HG02623 (cell line): Measurements from ENCODE around the gene AMOTL1.
"Not testable (repeated sequence)": the region's sequence is repeated elsewhere in the genome, so short reads cannot be mapped to it uniquely, and the experiment has no call there.

Experiments
- ATAC-seq: cut with Tn5 transposase; IDR thresholded peaks from one replicate; pipeline ENCODE4 v1.9.1; 2021; ENCODE audit warnings: moderate library complexity; ENCODE audit not compliant: unreplicated experiment

AMOTL1 gene

DNA sequence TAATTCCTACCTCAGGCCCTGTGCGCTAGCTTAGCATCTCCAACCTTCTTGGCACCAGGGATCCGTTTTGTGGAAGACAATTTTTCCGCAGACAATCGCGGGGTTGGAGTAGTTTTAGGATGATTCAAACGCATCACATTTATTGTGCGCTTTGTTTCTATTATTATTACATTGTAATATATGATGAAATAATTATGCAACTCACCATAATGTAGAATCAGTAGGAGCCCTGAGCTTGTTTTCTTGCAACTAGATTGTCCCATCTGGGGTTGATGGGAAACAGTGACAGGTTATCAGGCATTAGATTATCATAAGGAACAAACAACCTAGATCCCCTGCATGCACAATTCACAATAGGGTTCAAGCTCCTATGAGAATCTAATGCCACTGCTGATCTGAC is 52.3 kb downstream of the AMOTL1 start:
- ATAC-seq = no peak

DNA sequence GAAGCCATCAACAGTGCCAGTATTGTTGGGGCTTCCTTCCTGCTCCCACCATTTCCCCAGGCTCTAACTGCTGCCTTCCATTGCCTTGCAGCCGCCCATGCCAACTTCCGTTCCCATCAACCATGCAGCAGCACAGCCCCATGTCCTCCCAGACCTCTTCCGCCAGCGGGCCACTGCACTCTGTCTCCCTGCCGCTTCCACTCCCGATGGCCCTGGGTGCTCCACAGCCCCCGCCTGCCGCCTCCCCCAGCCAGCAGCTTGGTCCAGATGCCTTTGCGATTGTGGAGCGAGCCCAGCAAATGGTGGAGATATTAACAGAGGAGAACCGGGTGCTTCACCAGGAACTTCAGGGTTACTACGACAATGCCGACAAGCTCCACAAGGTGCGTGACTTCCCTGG is 53.3 kb downstream of the AMOTL1 start:
- no peak for ATAC-seq

DNA sequence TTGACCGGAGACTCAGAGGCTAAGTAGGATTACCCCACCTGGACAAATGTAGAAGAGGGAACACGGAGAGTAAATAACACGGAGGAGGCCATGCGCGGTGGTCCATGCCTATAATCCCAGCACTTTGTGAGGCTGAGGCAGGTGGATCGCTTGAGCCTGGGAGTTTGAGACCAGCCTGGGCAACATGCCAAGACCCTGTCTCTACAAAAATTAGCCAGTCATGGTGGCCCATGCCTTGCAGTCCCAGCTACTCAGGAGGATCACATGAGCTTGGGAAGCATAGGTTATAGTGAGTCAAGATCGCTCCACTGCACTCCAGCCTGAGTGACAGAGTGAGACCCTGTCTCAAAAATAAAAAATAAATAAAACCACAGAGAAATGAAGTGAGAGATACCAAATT is 53.9 kb downstream of the AMOTL1 start:
- ATAC-seq = no peak

DNA sequence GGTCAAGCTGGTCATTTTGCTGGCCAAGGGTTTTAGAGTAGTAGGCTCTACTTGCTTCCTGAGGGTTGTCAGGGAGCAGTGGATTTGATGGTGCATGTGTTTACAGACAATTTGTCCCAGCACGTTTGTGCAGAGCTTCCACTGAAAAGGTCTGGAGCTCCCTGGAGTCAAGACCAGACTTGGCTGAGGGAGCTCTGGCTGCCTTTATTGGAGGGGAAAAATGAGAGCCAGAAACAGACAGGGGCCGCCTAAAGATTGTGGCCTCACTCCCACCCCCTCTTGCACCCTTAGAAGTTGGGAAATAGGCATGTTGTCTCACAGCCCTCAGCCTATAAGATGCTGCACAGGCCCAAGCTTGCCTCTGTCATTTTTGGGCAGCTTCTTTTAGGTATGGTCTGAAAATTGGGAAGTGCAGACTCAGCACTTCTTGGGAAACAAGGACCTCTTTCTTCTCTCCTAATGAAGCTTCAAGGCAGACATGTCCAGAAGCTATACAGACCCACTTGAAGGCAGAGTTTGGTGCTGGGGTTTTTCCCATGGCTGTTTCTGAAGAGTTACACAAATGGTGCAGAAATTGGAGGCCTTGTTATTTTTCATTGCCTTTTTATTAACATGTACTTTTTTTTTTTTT is 55.1 kb downstream of the AMOTL1 start:
- no peak for ATAC-seq

DNA sequence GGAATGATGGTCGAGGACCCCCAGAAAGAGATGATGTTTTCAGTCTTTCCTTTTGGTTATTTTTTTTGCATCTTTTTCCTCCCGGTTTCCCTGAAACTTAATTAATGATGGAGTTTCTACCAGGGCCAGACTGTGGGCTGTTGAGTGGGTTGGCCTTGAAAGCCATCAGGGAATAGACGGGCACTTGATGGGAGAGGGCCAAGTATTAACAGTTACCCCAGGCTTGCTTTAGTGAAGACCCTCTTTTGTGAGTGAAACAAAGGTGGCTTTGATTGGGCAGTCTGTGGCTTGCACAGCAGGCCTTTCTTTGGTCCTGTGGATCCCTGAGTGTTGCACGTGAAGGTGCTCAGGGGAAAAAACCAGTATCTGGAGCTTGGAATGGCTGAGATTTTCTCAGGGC is 56.9 kb downstream of the AMOTL1 start:
- no peak for ATAC-seq

DNA sequence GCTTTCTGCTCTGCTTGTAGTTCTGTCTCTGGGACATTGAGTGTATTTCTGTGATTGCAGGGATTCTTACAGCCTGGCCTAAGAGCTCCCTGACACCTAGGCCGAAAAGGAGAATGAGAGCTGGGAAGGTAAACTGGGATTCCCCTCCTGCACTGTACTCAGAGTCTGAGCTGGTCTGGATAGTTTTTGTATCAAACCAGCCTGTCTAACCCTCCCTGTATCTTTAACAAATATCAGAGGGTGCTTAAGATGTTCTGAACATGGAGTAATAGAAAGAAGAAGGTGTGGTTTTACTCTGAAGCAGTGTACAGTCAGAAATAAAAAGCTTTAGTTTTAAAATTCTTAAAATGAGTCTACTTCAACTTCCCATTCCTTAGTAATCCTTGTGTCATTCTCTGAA is 57.3 kb downstream of the AMOTL1 start:
- ATAC-seq = no peak

DNA sequence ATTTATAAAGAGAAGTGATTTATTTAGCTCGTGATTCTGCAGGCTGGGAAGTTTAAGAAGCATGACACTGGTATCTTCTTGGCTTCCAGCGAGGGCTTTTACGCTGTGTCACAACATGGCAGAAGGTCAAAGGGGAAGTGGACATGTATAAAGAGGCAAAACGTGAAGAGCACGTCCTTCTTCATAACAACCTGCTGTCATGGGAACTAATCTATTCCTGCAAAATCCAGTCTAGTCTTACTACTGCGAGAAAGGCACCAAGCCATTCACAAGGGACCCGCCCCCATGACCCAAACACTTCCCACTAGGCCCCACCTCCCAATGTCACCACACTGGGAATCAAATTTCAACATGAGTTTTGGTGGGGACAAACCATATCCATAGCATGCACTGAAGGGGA is 58.3 kb downstream of the AMOTL1 start:
- ATAC-seq = no peak

DNA sequence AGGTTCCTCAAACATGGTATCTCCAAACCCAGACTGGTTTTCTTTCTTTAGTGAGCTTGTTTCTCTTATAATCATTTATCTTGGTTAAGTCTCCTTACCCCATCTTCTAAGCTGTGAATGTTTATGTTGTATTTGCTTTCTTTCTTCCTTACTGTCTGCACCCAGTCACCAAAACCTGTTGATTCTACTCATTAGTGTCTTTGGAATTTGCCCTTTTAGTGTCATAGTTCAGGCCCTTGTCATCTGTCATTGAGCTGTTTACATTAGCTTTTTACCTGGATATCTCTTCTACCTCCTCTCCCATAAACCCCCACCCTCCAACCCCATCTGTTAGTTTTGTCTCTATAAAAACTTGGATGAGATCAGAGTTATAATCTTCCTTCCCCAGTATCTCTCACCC is 59.9 kb downstream of the AMOTL1 start:
- ATAC-seq = no peak

DNA sequence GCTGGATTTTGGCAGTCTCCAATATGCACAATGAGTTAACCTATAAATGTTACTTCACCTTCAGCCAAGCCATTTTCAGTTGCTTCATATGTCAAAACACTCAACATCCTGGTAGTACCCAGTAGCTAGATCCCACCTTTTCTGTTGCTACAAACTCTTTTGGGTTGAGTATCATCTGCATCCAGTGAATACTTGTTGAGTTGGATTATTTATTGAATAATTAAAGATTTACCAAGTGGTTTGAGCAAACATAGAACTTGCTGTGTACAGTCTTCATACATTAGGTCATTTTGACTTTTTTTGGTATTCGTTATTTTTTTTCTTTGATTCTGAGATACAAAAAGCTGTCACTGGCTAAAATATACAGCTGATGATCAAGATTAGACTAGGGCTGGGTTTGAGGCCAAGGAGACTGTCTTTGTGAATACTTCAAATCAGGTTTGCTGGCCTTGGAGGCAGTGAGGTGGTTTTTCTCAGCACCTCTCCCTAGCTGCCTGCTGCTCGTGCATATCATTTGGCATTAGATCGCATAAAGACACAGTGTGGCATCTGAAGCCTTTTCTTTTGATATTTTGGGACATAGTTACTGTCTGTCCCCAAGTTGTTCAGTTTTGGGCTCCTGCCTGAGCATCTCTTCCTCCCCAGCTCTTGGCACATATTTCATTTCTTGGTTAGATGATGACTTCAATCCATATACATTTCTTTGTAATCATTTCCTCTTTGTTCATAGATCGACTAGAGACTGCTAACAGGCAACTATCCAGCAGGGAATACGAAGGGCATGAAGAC is 62.8 kb downstream of the AMOTL1 start:
- ATAC-seq = no peak

DNA sequence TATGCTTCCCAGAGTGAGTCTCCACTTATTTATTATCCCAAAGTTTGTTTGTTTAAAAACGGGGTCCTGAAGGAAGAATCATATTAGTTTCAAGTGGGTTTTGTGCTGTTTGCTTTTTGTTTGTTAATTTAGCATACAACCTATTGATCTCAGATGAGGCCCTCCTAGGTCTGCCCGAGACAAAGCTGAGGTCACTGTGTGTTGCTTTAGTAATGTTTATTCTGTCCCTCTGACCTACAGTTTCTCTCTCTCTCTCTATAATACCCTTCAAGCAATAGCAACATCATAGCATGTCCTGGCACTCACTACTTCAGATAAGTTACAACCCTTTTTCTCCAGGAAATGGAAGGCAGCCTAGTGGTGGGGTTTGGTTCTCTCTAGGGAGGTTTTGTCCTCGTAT is 63.4 kb downstream of the AMOTL1 start:
- ATAC-seq = no peak

DNA sequence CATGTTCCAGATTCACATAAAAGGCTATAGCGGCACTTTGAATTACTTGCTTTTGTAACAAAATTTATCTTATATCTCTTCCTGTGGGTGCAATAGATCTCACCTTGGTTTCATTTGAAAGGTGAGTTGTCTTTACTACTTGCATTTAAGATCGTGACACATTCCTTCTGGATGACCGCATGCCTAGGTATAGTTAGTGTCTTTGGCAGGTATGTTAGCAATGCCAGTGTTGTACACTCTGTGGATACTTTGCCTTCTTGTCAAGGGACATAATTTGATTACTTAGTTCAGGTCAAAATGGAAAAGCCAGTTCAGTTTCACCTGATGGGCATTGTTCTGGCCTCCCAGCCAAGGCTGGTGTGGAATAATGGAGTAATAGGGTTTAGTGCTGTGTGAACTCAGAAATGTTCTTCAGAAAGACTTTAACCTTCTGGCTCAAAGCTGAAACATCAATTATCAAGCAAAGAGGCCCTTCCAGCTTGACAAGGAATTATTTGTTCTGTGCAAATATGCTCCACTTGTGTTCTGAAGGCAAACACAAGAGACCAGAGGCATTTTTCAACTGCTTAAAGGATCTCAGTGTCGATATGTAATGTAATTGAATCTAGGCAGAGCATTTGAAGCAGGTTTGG is 64.6 kb downstream of the AMOTL1 start:
- ATAC-seq = no peak

DNA sequence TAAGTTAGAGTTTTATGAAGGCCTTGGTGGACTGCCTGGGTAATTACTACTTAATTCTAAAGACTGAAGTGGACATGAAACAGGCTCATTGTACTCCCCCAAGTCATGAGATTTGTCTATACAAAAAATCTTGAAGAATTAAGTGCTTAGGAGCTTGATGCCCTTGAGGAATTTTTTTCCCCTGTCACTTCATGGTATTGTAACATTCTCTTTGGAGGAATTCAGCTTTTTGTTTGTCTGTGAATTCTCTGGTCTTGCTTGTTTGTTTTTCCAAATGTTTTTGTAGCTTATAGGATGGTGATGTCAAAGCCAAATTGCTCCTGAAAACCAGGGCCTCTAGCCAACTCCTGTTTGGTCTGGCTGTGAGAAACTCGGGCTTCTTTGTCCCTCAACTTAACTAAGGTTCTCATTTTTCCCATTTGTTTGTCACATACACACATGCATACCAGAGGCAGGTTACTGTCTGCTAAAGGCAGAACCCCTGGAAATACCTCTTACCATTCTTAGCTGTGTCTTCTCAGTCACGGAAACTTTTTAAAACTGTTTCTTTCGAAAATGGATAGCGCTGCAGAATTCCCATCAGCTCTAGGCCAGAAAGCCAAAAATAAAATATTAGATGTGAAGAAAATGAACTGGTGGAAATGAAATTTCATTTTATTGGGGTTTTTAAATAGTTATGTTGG is 66.9 kb downstream of the AMOTL1 start:
- ATAC-seq = no peak

DNA sequence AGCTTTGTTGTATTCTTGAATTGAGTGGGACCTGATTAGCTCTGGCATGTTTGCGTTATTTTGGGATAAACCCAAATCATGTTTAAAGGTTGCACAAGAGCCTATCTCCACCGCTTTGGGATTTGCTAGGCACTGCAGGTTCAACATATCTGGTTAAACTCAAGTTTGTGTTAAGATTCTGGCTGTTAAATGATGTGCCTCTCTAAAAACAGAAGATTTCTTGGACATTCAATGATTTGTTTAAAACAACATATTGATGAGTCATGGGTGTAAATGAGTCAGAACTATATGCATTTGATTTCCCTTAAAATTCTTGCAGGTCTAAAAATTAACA is 67.4 kb downstream of the AMOTL1 start:
- ATAC-seq = no peak

DNA sequence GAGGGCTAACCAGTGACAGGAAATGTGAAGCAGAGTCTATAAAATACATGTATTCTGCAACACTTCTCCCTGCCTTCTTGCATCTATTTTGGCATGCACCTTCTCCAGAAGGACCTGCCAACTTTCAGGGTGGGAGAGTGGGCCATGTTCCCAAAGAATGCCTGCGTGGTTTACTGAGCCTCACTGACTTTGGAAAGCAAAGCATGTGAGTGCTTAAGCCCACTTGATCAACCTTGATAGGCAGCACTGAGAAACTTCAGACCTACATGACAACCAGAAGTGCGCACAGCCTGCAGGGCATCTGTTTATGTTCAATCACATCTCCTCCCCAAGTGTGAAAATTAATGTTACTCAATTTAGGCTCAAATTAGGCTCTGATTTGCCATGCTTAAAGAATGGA is 69.2 kb downstream of the AMOTL1 start:
- no peak for ATAC-seq

DNA sequence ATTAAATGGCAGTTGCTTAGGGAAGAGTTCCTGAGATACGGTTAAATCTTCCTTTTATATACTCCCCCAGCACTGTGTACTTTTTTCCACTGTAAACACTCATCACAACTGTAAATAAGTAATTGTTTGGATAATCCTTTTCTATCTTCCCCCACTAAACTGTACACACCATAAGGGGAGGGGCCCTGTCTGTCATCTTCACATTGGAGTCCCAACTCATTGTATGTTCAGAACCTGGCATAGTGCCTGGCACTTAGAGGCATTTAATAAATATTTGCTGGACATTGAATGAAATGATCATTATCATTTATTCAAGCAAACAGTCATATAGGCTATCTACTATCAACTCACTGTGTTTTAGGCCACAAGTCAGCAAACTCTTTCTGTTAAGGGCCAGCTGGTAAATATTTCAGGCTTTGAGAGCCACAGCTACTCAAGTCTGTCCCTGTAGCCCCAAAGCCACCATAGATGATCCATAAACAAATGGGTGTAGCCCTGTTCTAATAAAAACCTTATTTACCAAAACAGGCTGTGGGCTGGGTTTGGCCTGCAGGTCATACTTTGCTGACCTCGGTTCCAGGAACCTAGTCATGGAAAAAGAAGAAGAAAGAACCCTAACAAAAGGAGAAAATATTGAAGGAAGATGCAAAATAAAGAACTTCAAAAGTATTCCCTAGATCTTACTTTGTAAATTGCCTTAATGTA is 70.0 kb downstream of the AMOTL1 start:
- ATAC-seq = no peak

DNA sequence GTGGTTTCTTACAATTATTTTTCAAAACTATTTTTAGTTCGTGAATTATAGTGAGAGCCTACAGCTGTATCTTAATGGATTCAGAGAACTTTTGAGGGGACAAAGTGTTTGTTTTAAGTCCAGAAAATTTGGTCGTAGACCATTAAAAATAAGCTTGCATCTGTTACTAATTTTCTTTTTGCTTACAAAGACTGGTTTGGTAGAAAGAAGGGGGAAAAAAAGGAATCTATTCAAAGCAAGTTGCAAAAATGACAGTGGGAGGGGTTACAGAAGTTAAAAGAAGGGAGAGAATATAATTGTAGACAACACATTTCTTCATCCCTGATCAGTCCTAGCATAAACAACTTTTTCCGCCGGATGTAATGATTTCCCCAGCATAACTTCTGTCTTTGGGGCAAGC is 72.1 kb downstream of the AMOTL1 start:
- ATAC-seq = no peak

DNA sequence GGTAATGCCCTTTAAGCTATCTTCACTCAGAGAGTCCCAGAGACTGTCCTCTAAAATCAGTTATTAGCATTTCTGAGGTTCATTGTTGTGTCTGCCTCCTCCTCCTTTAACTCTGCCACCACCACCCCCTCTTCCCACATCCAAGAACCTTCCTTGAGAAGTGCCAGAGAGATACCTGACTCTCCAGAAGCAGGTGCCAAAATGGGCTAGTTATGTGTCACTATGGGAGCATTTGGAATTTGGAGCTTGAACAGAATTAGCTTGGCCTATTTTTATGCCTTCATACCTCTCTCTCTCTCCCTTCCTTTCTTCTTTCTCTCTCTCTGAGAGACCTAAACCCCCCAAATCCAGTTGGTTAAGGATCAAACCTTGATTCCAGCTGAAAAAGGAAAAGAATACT is 75.9 kb downstream of the AMOTL1 start:
- no peak for ATAC-seq

DNA sequence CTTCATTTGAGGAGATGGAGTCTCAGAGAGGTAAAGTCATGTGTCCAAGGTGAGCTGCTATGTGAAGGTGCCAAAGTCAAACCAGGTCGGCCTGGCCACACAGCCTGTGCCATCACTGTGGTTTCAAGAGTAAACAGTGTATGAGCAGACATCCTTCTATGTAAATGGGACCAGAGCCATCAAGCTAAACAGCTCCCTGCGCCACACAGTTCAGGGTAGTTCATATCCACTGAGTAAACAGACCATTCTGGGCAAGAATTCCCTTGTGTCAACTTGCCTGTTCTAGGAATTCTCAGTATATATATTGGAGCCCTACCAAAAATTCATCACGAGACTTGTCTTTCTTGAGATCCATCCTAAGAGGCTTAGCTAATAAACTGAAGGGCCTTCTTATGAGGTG is 77.5 kb downstream of the AMOTL1 start:
- no peak for ATAC-seq

DNA sequence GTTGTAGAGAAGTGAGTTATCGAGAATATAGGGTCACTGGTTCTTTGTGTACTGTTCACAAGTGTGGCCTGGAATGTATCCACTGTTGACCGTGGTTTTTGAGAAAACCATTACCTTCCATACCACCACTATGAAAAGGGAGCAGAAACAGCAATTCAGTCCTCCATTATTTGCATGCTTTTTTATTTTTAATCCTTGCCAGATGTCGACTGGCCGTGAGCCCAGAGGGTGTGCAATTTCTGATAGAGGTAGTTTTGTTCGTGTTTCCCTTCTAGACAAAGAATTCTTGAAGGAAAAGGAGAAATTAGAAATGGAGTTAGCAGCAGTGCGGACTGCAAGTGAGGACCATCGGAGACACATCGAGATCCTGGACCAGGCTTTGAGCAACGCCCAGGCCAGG is 81.7 kb downstream of the AMOTL1 start:
- no peak for ATAC-seq

DNA sequence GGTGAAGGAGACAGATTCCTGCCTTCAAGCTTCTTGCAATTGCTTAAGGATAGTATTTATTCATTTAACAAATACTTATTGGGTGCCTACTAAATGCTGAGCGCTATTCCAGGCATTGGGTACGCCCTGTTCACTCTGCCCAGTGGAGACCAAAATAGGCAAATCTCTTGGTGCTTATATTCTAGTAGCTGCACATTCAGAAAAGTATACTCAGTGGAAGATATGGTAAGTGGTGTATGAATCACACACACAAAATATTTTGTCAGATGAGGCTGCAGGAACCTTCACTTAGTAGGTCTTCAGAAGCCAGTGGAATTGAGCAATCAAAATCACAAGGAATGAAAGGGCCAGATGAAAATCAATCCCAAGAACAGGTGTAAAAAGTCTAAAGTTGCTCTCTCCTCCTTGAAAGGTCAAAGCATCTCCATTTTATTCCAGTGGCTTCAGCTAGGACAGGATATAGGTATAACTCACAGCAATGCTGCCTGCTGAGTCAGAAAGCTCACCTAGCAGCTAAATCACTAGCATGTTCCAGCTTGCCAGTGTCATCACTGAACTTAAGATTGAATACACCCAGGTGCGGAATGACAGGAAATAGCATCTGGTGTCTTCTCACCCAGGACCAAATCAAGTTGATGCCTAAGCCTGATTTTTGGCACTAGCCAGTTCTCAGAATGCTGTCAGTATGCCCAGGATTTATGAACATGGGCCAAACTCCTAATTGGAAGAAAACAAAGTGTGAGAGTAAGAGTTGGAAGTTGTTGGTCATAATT is 83.9 kb downstream of the AMOTL1 start:
- ATAC-seq = no peak

DNA sequence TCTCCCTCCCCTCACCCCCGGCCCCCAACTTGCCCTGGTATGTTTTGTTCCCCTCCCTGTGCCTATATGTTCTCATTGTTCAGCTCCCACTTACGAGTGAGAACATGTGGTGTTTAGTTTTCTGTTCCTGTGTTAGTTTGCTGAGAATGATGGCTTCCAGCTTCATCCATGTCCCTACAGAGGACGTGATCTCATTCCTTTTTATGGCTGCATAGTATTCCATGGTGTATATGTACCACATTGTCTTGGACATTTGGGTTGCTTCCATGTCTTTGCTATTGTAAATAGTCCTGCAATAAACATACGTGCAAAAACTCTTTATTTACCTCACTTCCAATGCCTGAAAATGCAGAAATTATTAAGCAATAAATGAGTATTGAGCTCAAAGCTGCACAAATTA is 85.1 kb downstream of the AMOTL1 start:
- not testable (repeated sequence) for ATAC-seq
